ENCODE data around the gene ZNF212.

The ZNF212 gene

GRCh38 chr7:149293946-149294633 is 54.6 kb downstream of the ZNF212 start:
- Mint-ChIP-seq H3K27me3 (no peaks in the 10 kb centered on the region), H3K4me1 (ENCODE audit: low read depth) (peaks cover 29% of the 10 kb centered on the region), H3K27ac (peak overlapping the region; percentile 38), H3K4me3 (no peak overlapping the region), H3K36me3 (ENCODE audit: low read depth) (peaks cover 51% of the 10 kb centered on the region), H3K9me3 (no peaks in the 10 kb centered on the region)
- DNase-seq = no peak

GRCh38 chr7:149294634-149295480 is 55.4 kb downstream of the ZNF212 start:
- Mint-ChIP-seq H3K4me3 (no peak overlapping the region), H3K27me3 (no peaks in the 10 kb centered on the region), H3K9me3 (no peaks in the 10 kb centered on the region), H3K4me1 (ENCODE audit: low read depth) (peaks cover 29% of the 10 kb centered on the region), H3K27ac (no peak overlapping the region), H3K36me3 (ENCODE audit: low read depth) (peaks cover 46% of the 10 kb centered on the region)
- no peak for DNase-seq

- Mint-ChIP-seq H3K27me3 (no peaks in the 10 kb centered on the region), H3K36me3 (ENCODE audit: low read depth) (peaks cover 46% of the 10 kb centered on the region), H3K27ac (peak overlapping the region; percentile 55), H3K9me3 (no peaks in the 10 kb centered on the region), H3K4me3 (no peak overlapping the region), H3K4me1 (ENCODE audit: low read depth) (peaks cover 29% of the 10 kb centered on the region)
- no peak for DNase-seq
These were observed 56.0 kb downstream of the ZNF212 start for GRCh38 chr7:149295481-149295850.

GRCh38 chr7:149296368-149296767 is 56.9 kb downstream of the ZNF212 start:
- Mint-ChIP-seq H3K36me3 (ENCODE audit: low read depth) (peaks cover 43% of the 10 kb centered on the region), H3K9me3 (no peaks in the 10 kb centered on the region), H3K27ac (peak overlapping the region; percentile 95), H3K4me3 (no peak overlapping the region), H3K4me1 (ENCODE audit: low read depth) (peaks cover 30% of the 10 kb centered on the region), H3K27me3 (no peaks in the 10 kb centered on the region)
- DNase-seq = no peak

- Mint-ChIP-seq H3K4me1 (ENCODE audit: low read depth) (peaks cover 30% of the 10 kb centered on the region), H3K4me3 (no peak overlapping the region), H3K36me3 (ENCODE audit: low read depth) (peaks cover 40% of the 10 kb centered on the region), H3K9me3 (no peaks in the 10 kb centered on the region), H3K27me3 (no peaks in the 10 kb centered on the region), H3K27ac (peak overlapping the region; percentile 95)
- DNase-seq = no peak
These were observed 57.7 kb downstream of the ZNF212 start for GRCh38 chr7:149297034-149297755.

GRCh38 chr7:149300620-149301285 is 61.3 kb downstream of the ZNF212 start:
- peaks cover 9% of the 10 kb centered on the region for H3K36me3 Mint-ChIP-seq (ENCODE audit: low read depth)
- no peak for DNase-seq
- H3K27ac Mint-ChIP-seq = no peak overlapping the region
- no peaks in the 10 kb centered on the region for H3K27me3 Mint-ChIP-seq
- H3K9me3 Mint-ChIP-seq = no peaks in the 10 kb centered on the region
- peaks cover 29% of the 10 kb centered on the region for H3K4me1 Mint-ChIP-seq (ENCODE audit: low read depth)
- H3K4me3 Mint-ChIP-seq = no peak overlapping the region

- Mint-ChIP-seq H3K36me3 (ENCODE audit: low read depth) (peaks cover 2% of the 10 kb centered on the region), H3K4me1 (ENCODE audit: low read depth) (peaks cover 16% of the 10 kb centered on the region), H3K9me3 (no peaks in the 10 kb centered on the region), H3K27ac (no peak overlapping the region), H3K27me3 (no peaks in the 10 kb centered on the region), H3K4me3 (no peak overlapping the region)
- no peak for DNase-seq
These were observed 62.8 kb downstream of the ZNF212 start for GRCh38 chr7:149302222-149302621.

GRCh38 chr7:149302865-149303264 is 63.4 kb downstream of the ZNF212 start:
- Mint-ChIP-seq H3K27me3 (no peaks in the 10 kb centered on the region), H3K36me3 (ENCODE audit: low read depth) (peaks cover 1% of the 10 kb centered on the region), H3K9me3 (no peaks in the 10 kb centered on the region), H3K27ac (no peak overlapping the region), H3K4me1 (ENCODE audit: low read depth) (peaks cover 10% of the 10 kb centered on the region), H3K4me3 (no peak overlapping the region)
- DNase-seq = no peak

GRCh38 chr7:149304006-149304405 is 64.6 kb downstream of the ZNF212 start:
- H3K27me3 Mint-ChIP-seq = no peaks in the 10 kb centered on the region
- no peaks in the 10 kb centered on the region for H3K9me3 Mint-ChIP-seq
- no peak for DNase-seq
- no peak overlapping the region for H3K27ac Mint-ChIP-seq
- peaks cover 5% of the 10 kb centered on the region for H3K4me1 Mint-ChIP-seq (ENCODE audit: low read depth)
- H3K4me3 Mint-ChIP-seq = no peak overlapping the region
- H3K36me3 Mint-ChIP-seq (ENCODE audit: low read depth) = no peaks in the 10 kb centered on the region

All from activated T-cell treated with anti-CD3 and anti-CD28 coated beads, Interleukin-2, amount 50 U/mL, for 24 hours (primary cell).